K562 (cell line): Measurements from ENCODE around the gene MLLT6. TPM values are rescaled to one million over a fixed set of nuclear protein-coding genes. Genes with fewer than 3 reads are reported as not detected.

Experiments
- AFF1 ChIP-seq, 2 experiments: fragments of 450-650 bp; IDR thresholded peaks; 2 replicates each; pipeline ENCODE4 v1.6.1; 2018; ENCODE audit warnings: mild to moderate bottlenecking in 2 of 2, low read depth in 1 of 2; ENCODE audit not compliant: partially characterized antibody in 2 of 2
- ARID3B ChIP-seq: fragments of 250-450 bp; sonication (Bioruptor Pico); IDR thresholded peaks from 2 replicates; pipeline ENCODE4 v1.4.0; 2020; ENCODE audit warnings: borderline replicate concordance
- COPS2 ChIP-seq: fragments of 450-650 bp; conservative IDR thresholded peaks from 2 replicates; pipeline ENCODE4 v1.6.1; 2016; ENCODE audit warnings: mild to moderate bottlenecking, moderate library complexity
- CSDE1 ChIP-seq, 2 experiments: fragments of 450-650 bp; IDR thresholded peaks; 2 replicates each; pipeline ENCODE4 v1.6.1; 2016; ENCODE audit warnings: mild to moderate bottlenecking in 1 of 2
- ELF1 ChIP-seq: fragments of 200-800 bp; sonication (Bioruptor generic); IDR thresholded peaks from 2 replicates; pipeline ENCODE4 v1.6.1; 2016; ENCODE audit warnings: missing genetic modification characterization, missing compliant biosample characterization
- ELK1 ChIP-seq: sonication (generic); formaldehyde crosslinking; IDR thresholded peaks from 2 replicates; pipeline ENCODE4 v1.8.1; 2022; ENCODE audit warnings: missing genetic modification reagents
- EZH2 ChIP-seq: IDR thresholded peaks from 2 replicates; pipeline ENCODE4 v1.6.1; 2012; ENCODE audit warnings: low read depth, mild to moderate bottlenecking, inconsistent platforms, low read length, borderline replicate concordance
- HEY1 ChIP-seq: fragments of 250-450 bp; sonication (Bioruptor Pico); IDR thresholded peaks from 2 replicates; pipeline ENCODE4 v1.5.0; 2020; ENCODE audit warnings: mild to moderate bottlenecking, moderate library complexity, borderline replicate concordance
- HINFP ChIP-seq: fragments of 450-650 bp; conservative IDR thresholded peaks from 2 replicates; pipeline ENCODE4 v1.6.1; 2016; ENCODE audit warnings: missing genetic modification characterization, low read depth, mild to moderate bottlenecking, control low read depth, missing compliant biosample characterization
- MIER1 ChIP-seq: fragments of 450-650 bp; IDR thresholded peaks from 2 replicates; pipeline ENCODE4 v1.6.1; 2016; ENCODE audit warnings: antibody characterized with exemption, mild to moderate bottlenecking, low read depth
- NFYB ChIP-seq: IDR thresholded peaks from 2 replicates; pipeline ENCODE4 v1.6.1; 2011; ENCODE audit warnings: mild to moderate bottlenecking, moderate library complexity; ENCODE audit not compliant: insufficient read length; ENCODE audit errors: extremely low read depth
- POLR2G ChIP-seq: fragments of 200-400 bp; formaldehyde crosslinking; IDR thresholded peaks from 2 replicates; pipeline ENCODE4 v1.6.1; 2017; ENCODE audit warnings: low read depth, mild to moderate bottlenecking, antibody characterized with exemption, low read length, moderate library complexity
- SIRT6 ChIP-seq: IDR thresholded peaks from one replicate; pipeline ENCODE4 v1.6.1; 2012; ENCODE audit warnings: low read depth, mild to moderate bottlenecking, control low read depth, inconsistent platforms, low read length, moderate library complexity
- TAL1 ChIP-seq: fragments of 450-650 bp; IDR thresholded peaks from 2 replicates; pipeline ENCODE4 v1.6.1; 2016; ENCODE audit warnings: mild to moderate bottlenecking
- TARDBP ChIP-seq: fragments of 450-650 bp; IDR thresholded peaks from 2 replicates; pipeline ENCODE4 v1.6.1; 2016
- ZNF449 ChIP-seq: fragments of 250-450 bp; sonication (Bioruptor Pico); IDR thresholded peaks from 2 replicates; pipeline ENCODE4 v1.8.0; 2022; ENCODE audit warnings: moderate library complexity, mild to moderate bottlenecking, inconsistent platforms
- ZNF551 ChIP-seq: fragments of 250-450 bp; sonication (Bioruptor Pico); IDR thresholded peaks from 2 replicates; pipeline ENCODE4 v1.5.0; 2021; ENCODE audit warnings: mild to moderate bottlenecking, moderate library complexity
- polyA plus RNA-seq, 8 experiments: library from polyadenylated mRNA; depleted of rRNA in 4 of 8; stranded (reverse) in 5 of 8; unstranded in 3 of 8; fragments of >200 nt; fragmentation: Nextera tagmentation in 2 of 8; fragmentation: Illumina TruSeq in 1 of 8; extraction: Ambion mirVana in 2 of 8; extraction: Trizol in 1 of 8; gene quantifications; 2 replicates each; pipeline versions ENCODE4 v1.2.1 to v1.2.3, GENCODE V29; 2011 to 2014; ENCODE audit warnings: inconsistent platforms in 1 of 8, missing spikeins in 1 of 8
- total RNA-seq, 7 experiments: library from RNA; depleted of rRNA in 6 of 7; stranded (reverse); fragments of >200 nt in 6 of 7; fragmentation: Illumina TruSeq in 2 of 7; extraction: Trizol in 2 of 7; gene quantifications; 2 replicates each; pipeline versions ENCODE4 v1.2.1 to v1.2.3, GENCODE V29; 2011 to 2021; ENCODE audit warnings: low replicate concordance in 1 of 7

Gene MLLT6
- total and polyA plus RNA-seq, 9 of the 15 experiments (the other 6 are each of a cell fraction or from before 2014, with no cell fraction given) = 3.1 to 71.7 (median 30.0) TPM

GRCh38 chr17:38703742-38704605 is 1.1 kb upstream of the MLLT6 start (continued):
- no peak for TF ChIP-seq ARID3B (CRISPR knock-in tag)
- TF ChIP-seq NFYB = no peak
- TF ChIP-seq EZH2 = no peak
- TF ChIP-seq TARDBP = 0 out of 2 replicates have a peak, but pooled peaks have one; percentile 6
- no peak for TF ChIP-seq CSDE1 (IDR thresholded peaks at IDR 0.05)
- TF ChIP-seq HEY1 (CRISPR knock-in tag) = no peak
- TF ChIP-seq COPS2 = no peak
- TF ChIP-seq POLR2G = peak; percentile 79
- TF ChIP-seq TAL1 = no peak
- TF ChIP-seq ELF1 (tag) = peak; percentile 75
- TF ChIP-seq ELK1 (CRISPR knock-in tag) = no peak
- no peak for TF ChIP-seq HINFP (tag)
- TF ChIP-seq ZNF551 (CRISPR knock-in tag) = no peak
- no peak for TF ChIP-seq ZNF449 (CRISPR knock-in tag)
- no peak for TF ChIP-seq MIER1
- TF ChIP-seq AFF1 (IDR thresholded peaks at IDR 0.05; ENCODE audit: low read depth in 1 of 2, partially characterized antibody in 2 of 2) = peak in 1 of 2 experiments; percentile 13
- no peak for TF ChIP-seq SIRT6
